Activated naive CD4-positive, alpha-beta T cell treated with anti-CD3 and anti-CD28 coated beads, Interleukin-2, amount 50 U/mL, for 24 hours (primary cell): Measurements from ENCODE around the gene FOXQ1.
"Not testable (repeated sequence)": the region's sequence is repeated elsewhere in the genome, so short reads cannot be mapped to it uniquely, and the experiment has no call there.

ENCODE experiments used
- H3K27ac Mint-ChIP-seq: one replicate; pipeline ENCODE4 v1.8.0; 2021; ENCODE audit warnings: mild to moderate bottlenecking, mixed read lengths
- H3K27me3 Mint-ChIP-seq: one replicate; pipeline ENCODE4 v1.8.0; 2021; ENCODE audit warnings: mixed read lengths
- H3K36me3 Mint-ChIP-seq: one replicate; pipeline ENCODE4 v1.8.0; 2021; ENCODE audit warnings: mixed read lengths
- H3K4me1 Mint-ChIP-seq: one replicate; pipeline ENCODE4 v1.8.0; 2021; ENCODE audit warnings: mixed read lengths
- H3K4me3 Mint-ChIP-seq: one replicate; pipeline ENCODE4 v1.8.0; 2021; ENCODE audit warnings: mild to moderate bottlenecking, mixed read lengths
- H3K9me3 Mint-ChIP-seq: one replicate; pipeline ENCODE4 v1.8.0; 2021; ENCODE audit warnings: mixed read lengths

FOXQ1 gene

DNA sequence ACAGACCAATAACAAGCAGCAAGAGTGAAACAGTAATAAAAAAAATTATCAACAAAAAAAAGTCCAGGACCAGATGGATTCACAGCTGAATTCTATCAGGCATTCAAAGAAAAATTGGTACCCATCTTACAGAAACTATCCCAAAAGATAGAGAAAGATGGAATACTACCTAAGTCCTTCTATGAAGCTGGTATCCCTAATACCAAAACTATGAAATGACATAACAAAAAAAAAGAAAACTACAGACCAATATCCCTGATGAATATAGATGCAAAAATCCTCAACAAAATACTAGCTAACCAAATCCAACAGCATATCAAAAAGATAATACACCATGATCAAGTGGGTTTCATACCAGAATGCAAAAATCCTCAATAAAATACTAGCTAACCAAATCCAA lies 43.2 kb downstream of the FOXQ1 start:
- H3K4me3 Mint-ChIP-seq, H3K4me1 Mint-ChIP-seq, H3K36me3 Mint-ChIP-seq, H3K27ac Mint-ChIP-seq: not testable (repeated sequence)
- peaks cover 49% of the 10 kb centered on the region for H3K27me3 Mint-ChIP-seq
- H3K9me3 Mint-ChIP-seq: peaks cover 17% of the 10 kb centered on the region

DNA sequence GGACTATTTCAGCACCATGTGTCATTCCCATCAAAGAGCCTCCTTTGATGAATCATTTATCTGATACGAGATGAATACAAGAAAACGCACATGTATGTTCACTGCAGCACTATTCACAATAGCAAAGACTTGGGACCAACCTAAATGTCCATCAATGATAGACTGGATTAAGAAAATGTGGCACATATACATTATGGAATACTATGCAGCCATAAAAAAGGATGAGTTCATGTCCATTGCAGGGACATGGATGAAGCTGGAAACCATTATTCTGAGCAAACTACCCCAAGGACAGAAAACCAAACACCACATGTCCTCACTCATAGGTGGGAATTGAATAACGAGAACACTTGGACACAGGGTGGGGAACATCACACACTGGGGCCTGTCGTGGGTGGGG lies 49.8 kb downstream of the FOXQ1 start:
- not testable (repeated sequence) for H3K36me3 Mint-ChIP-seq, H3K4me3 Mint-ChIP-seq, H3K27ac Mint-ChIP-seq, H3K9me3 Mint-ChIP-seq, H3K4me1 Mint-ChIP-seq
- H3K27me3 Mint-ChIP-seq: peaks cover 32% of the 10 kb centered on the region

DNA sequence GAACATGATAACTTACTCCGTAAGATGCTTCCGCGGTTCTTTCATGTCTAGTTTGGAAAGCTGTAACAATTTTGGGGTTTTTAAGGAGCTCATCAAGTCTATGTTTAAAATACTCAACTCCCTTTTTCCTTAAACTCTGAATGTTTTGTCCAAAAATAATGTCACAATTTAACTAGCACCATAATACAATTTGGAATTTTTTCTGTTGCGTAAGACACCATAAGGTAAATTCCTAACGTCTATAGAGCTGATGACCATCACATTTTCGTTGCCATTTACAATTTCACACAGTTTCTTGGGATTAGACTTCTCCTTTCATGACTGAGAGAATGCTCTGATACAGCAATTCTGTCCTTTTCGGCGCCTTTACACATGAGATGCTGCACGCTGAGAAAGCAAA lies 50.7 kb downstream of the FOXQ1 start:
- Mint-ChIP-seq H3K27me3 (peaks cover 29% of the 10 kb centered on the region), H3K4me1 (no peaks in the 10 kb centered on the region), H3K27ac (no peak overlapping the region), H3K36me3 (no peaks in the 10 kb centered on the region), H3K4me3 (no peak overlapping the region), H3K9me3 (no peaks in the 10 kb centered on the region)

DNA sequence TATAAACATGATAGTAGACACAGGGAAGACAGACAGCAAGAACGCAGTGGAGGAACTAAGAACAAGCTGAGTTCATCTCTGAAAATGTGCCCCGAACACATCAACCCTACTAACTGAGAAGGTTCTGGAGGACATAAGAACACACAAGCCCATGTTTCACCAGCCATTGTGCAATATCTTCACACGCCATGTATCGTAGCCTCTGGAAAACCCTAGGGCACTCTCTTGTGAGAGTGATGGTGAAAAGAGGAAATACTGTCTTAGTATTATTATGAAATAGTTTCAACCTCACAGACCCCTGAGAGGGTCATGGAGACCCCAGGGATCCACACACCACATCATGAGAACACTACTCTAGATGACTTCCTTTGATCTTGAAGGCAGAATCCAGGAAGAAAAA lies 51.4 kb downstream of the FOXQ1 start:
- Mint-ChIP-seq H3K4me3 (no peak overlapping the region), H3K9me3 (no peaks in the 10 kb centered on the region), H3K36me3 (no peaks in the 10 kb centered on the region), H3K27me3 (peaks cover 32% of the 10 kb centered on the region), H3K4me1 (no peaks in the 10 kb centered on the region), H3K27ac (no peak overlapping the region)

DNA sequence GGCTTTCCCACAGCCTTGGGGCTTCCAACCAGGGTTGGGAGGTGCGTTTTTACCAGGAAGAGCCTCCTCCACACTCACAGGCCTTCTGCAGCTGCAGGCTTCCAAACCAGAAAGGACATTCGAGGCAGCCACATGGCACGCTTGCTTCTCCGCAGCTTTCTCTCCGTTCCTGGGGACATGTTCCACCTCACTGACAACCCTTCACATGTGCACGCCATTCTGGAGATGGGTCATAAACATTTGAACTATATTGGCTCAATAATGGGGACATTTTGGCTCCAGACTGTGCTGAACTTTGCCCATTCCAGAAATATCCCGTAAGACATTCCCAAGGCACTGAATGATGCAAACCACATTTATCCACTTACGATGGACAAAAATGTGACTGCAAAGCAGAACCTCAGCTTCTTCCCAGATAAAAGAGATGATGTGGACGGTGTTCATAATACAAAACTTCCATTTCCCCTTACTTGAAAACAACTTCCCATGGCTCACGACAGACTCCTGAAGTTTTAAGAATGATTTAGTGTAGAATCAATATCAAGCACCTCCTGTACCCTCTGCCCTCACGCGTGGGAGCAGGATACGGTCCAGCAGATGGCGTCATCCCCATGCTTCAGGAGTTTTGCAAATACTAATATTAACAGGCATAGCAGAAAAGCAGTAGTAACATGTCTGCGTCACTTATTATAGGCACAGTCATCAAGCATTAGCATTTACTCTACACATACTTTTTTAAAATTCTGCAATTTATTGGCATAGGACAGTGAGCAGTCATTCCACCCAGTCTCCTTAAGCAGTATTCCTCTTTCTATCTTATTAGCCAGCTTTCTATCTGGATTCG lies 52.1 kb downstream of the FOXQ1 start:
- Mint-ChIP-seq H3K4me1 (no peaks in the 10 kb centered on the region), H3K4me3 (no peak overlapping the region), H3K36me3 (no peaks in the 10 kb centered on the region), H3K27me3 (peaks cover 37% of the 10 kb centered on the region), H3K27ac (no peak overlapping the region), H3K9me3 (no peaks in the 10 kb centered on the region)
